ENCODE data around the gene SIX1.
A peak's percentile ranks its signal among the peaks of the same experiment; 100 is the strongest.

SIX1 gene

GRCh38 chr14:60649875-60650372 lies 647 bp upstream of the SIX1 start:
- H4K5ac ChIP-seq (ENCODE audit: low read length), result no peak overlapping the region
- no peaks in the 10 kb centered on the region for H3K79me1 ChIP-seq (ENCODE audit: low read length)
- peaks cover 67% of the 10 kb centered on the region for H3K27me3 ChIP-seq (ENCODE audit: insufficient read depth, low read length, poor library complexity)
- H2BK15ac ChIP-seq (replicated peaks; ENCODE audit: low read depth), result no peak overlapping the region
- WGBS (ENCODE audit: extremely low coverage, insufficient coverage, low lambda C conversion rate), result no CpG with 5 or more reads among the region's 15 CpGs
- H2BK5ac ChIP-seq (ENCODE audit: low read length), result no peak overlapping the region
- H3K36me3 ChIP-seq (ENCODE audit: control insufficient read depth, insufficient read depth, low read length), result no peaks in the 10 kb centered on the region
- no peak overlapping the region for H3K23ac ChIP-seq (ENCODE audit: low read length)
- no peak overlapping the region for H2BK120ac ChIP-seq (ENCODE audit: low read depth, low read length)
- DNase-seq, result peak; percentile 57
- peak overlapping the region; percentile 59 for H3K4me2 ChIP-seq (ENCODE audit: low read length)
- H3K4me1 ChIP-seq (ENCODE audit: control insufficient read depth, low read depth, low read length), result peaks cover 13% of the 10 kb centered on the region
- H3K4me3 ChIP-seq (ENCODE audit: low read length), result peak overlapping the region; percentile 0
- H3K4ac ChIP-seq (ENCODE audit: low read depth, low read length), result no peak overlapping the region
- H4K8ac ChIP-seq (ENCODE audit: low read depth, low read length), result no peak overlapping the region
- no peak overlapping the region for H3K56ac ChIP-seq (ENCODE audit: low read length)
- H3K9ac ChIP-seq (ENCODE audit: low read length), result no peak overlapping the region
- no peak overlapping the region for H3K27ac ChIP-seq (ENCODE audit: low read depth, low read length)
- no peak overlapping the region for H2AK5ac ChIP-seq (ENCODE audit: low read length)
- H3K79me2 ChIP-seq (ENCODE audit: control insufficient read depth, insufficient read depth, low read length), result no peaks in the 10 kb centered on the region
- H3K18ac ChIP-seq (ENCODE audit: low read length), result no peak overlapping the region

GRCh38 chr14:60648249-60648933 lies 886 bp downstream of the SIX1 start:
- Histone ChIP-seq H3K56ac (ENCODE audit: low read length) (peak overlapping the region; percentile 54), H3K4ac (ENCODE audit: low read depth, low read length) (no peak overlapping the region), H3K4me1 (ENCODE audit: control insufficient read depth, low read depth, low read length) (peaks cover 13% of the 10 kb centered on the region), H3K23ac (ENCODE audit: low read length) (peak overlapping the region; percentile 6), H3K4me3 (ENCODE audit: low read length) (no peak overlapping the region), H2AK5ac (ENCODE audit: low read length) (no peak overlapping the region), H3K9ac (ENCODE audit: low read length) (no peak overlapping the region), H3K79me1 (ENCODE audit: low read length) (no peaks in the 10 kb centered on the region), H3K79me2 (ENCODE audit: control insufficient read depth, insufficient read depth, low read length) (no peaks in the 10 kb centered on the region), H3K27me3 (ENCODE audit: insufficient read depth, low read length, poor library complexity) (peaks cover 59% of the 10 kb centered on the region), H2BK120ac (ENCODE audit: low read depth, low read length) (no peak overlapping the region), H2BK5ac (ENCODE audit: low read length) (no peak overlapping the region), H2BK15ac (replicated peaks; ENCODE audit: low read depth) (no peak overlapping the region), H4K8ac (ENCODE audit: low read depth, low read length) (no peak overlapping the region), H3K18ac (ENCODE audit: low read length) (no peak overlapping the region), H3K4me2 (ENCODE audit: low read length) (peak overlapping the region; percentile 60), H3K36me3 (ENCODE audit: control insufficient read depth, insufficient read depth, low read length) (no peaks in the 10 kb centered on the region), H3K27ac (ENCODE audit: low read depth, low read length) (no peak overlapping the region), H4K5ac (ENCODE audit: low read length) (no peak overlapping the region)
- peak; percentile 27 for DNase-seq
- no CpG with 5 or more reads among the region's 61 CpGs for WGBS (ENCODE audit: extremely low coverage, insufficient coverage, low lambda C conversion rate)

- H2BK5ac ChIP-seq (ENCODE audit: low read length), result no peak overlapping the region
- no peaks in the 10 kb centered on the region for H3K79me1 ChIP-seq (ENCODE audit: low read length)
- no peaks in the 10 kb centered on the region for H3K79me2 ChIP-seq (ENCODE audit: control insufficient read depth, insufficient read depth, low read length)
- H4K5ac ChIP-seq (ENCODE audit: low read length), result no peak overlapping the region
- DNase-seq, result no peak
- H3K4ac ChIP-seq (ENCODE audit: low read depth, low read length), result no peak overlapping the region
- H3K23ac ChIP-seq (ENCODE audit: low read length), result no peak overlapping the region
- WGBS (ENCODE audit: extremely low coverage, insufficient coverage, low lambda C conversion rate), result no CpG with 5 or more reads among the region's 21 CpGs
- H3K18ac ChIP-seq (ENCODE audit: low read length), result no peak overlapping the region
- no peak overlapping the region for H2BK15ac ChIP-seq (replicated peaks; ENCODE audit: low read depth)
- H2AK5ac ChIP-seq (ENCODE audit: low read length), result no peak overlapping the region
- no peak overlapping the region for H2BK120ac ChIP-seq (ENCODE audit: low read depth, low read length)
- H3K4me2 ChIP-seq (ENCODE audit: low read length), result peak overlapping the region; percentile 39
- peaks cover 59% of the 10 kb centered on the region for H3K27me3 ChIP-seq (ENCODE audit: insufficient read depth, low read length, poor library complexity)
- no peak overlapping the region for H3K4me3 ChIP-seq (ENCODE audit: low read length)
- H3K56ac ChIP-seq (ENCODE audit: low read length), result peak overlapping the region; percentile 30
- peaks cover 13% of the 10 kb centered on the region for H3K4me1 ChIP-seq (ENCODE audit: control insufficient read depth, low read depth, low read length)
- no peak overlapping the region for H3K27ac ChIP-seq (ENCODE audit: low read depth, low read length)
- H3K36me3 ChIP-seq (ENCODE audit: control insufficient read depth, insufficient read depth, low read length), result no peaks in the 10 kb centered on the region
- H3K9ac ChIP-seq (ENCODE audit: low read length), result peak overlapping the region; percentile 20
- no peak overlapping the region for H4K8ac ChIP-seq (ENCODE audit: low read depth, low read length)
Measured at GRCh38 chr14:60647837-60648248, 1.4 kb downstream of the SIX1 start.

- no peaks in the 10 kb centered on the region for H3K36me3 ChIP-seq (ENCODE audit: control insufficient read depth, insufficient read depth, low read length)
- H2BK15ac ChIP-seq (replicated peaks; ENCODE audit: low read depth), result no peak overlapping the region
- H3K27me3 ChIP-seq (ENCODE audit: insufficient read depth, low read length, poor library complexity), result peaks cover 58% of the 10 kb centered on the region
- H3K9ac ChIP-seq (ENCODE audit: low read length), result peak overlapping the region; percentile 20
- H4K5ac ChIP-seq (ENCODE audit: low read length), result no peak overlapping the region
- no peak overlapping the region for H3K4ac ChIP-seq (ENCODE audit: low read depth, low read length)
- no peak overlapping the region for H3K27ac ChIP-seq (ENCODE audit: low read depth, low read length)
- H3K23ac ChIP-seq (ENCODE audit: low read length), result peak overlapping the region; percentile 91
- H3K18ac ChIP-seq (ENCODE audit: low read length), result peak overlapping the region; percentile 7
- no peak overlapping the region for H2BK5ac ChIP-seq (ENCODE audit: low read length)
- no peaks in the 10 kb centered on the region for H3K79me2 ChIP-seq (ENCODE audit: control insufficient read depth, insufficient read depth, low read length)
- no peak overlapping the region for H4K8ac ChIP-seq (ENCODE audit: low read depth, low read length)
- no peak overlapping the region for H2BK120ac ChIP-seq (ENCODE audit: low read depth, low read length)
- H2AK5ac ChIP-seq (ENCODE audit: low read length), result no peak overlapping the region
- H3K4me3 ChIP-seq (ENCODE audit: low read length), result peak overlapping the region; percentile 15
- no peaks in the 10 kb centered on the region for H3K79me1 ChIP-seq (ENCODE audit: low read length)
- WGBS (ENCODE audit: extremely low coverage, insufficient coverage, low lambda C conversion rate), result no CpG with 5 or more reads among the region's 43 CpGs
- H3K56ac ChIP-seq (ENCODE audit: low read length), result peak overlapping the region; percentile 50
- peak overlapping the region; percentile 39 for H3K4me2 ChIP-seq (ENCODE audit: low read length)
- H3K4me1 ChIP-seq (ENCODE audit: control insufficient read depth, low read depth, low read length), result peaks cover 13% of the 10 kb centered on the region
- peak; percentile 77 for DNase-seq
Measured at GRCh38 chr14:60647081-60647836, 2.0 kb downstream of the SIX1 start.

- H3K27me3 ChIP-seq (ENCODE audit: insufficient read depth, low read length, poor library complexity), result peaks cover 57% of the 10 kb centered on the region
Measured at GRCh38 chr14:60646226-60646818, 3.0 kb downstream of the SIX1 start.

More at GRCh38 chr14:60646226-60646818, 3.0 kb downstream of the SIX1 start:
- Histone ChIP-seq H3K4ac (ENCODE audit: low read depth, low read length) (no peak overlapping the region), H3K4me1 (ENCODE audit: control insufficient read depth, low read depth, low read length) (peaks cover 13% of the 10 kb centered on the region), H4K5ac (ENCODE audit: low read length) (no peak overlapping the region), H4K8ac (ENCODE audit: low read depth, low read length) (no peak overlapping the region), H3K36me3 (ENCODE audit: control insufficient read depth, insufficient read depth, low read length) (no peaks in the 10 kb centered on the region), H3K4me3 (ENCODE audit: low read length) (no peak overlapping the region), H3K27ac (ENCODE audit: low read depth, low read length) (no peak overlapping the region), H3K79me2 (ENCODE audit: control insufficient read depth, insufficient read depth, low read length) (no peaks in the 10 kb centered on the region), H2BK120ac (ENCODE audit: low read depth, low read length) (no peak overlapping the region), H3K23ac (ENCODE audit: low read length) (no peak overlapping the region), H3K4me2 (ENCODE audit: low read length) (no peak overlapping the region), H2BK15ac (replicated peaks; ENCODE audit: low read depth) (no peak overlapping the region), H2BK5ac (ENCODE audit: low read length) (no peak overlapping the region), H3K9ac (ENCODE audit: low read length) (no peak overlapping the region), H3K79me1 (ENCODE audit: low read length) (no peaks in the 10 kb centered on the region), H2AK5ac (ENCODE audit: low read length) (no peak overlapping the region), H3K56ac (ENCODE audit: low read length) (peak overlapping the region; percentile 26), H3K18ac (ENCODE audit: low read length) (no peak overlapping the region)
- DNase-seq, result peak; percentile 73
- WGBS (ENCODE audit: extremely low coverage, insufficient coverage, low lambda C conversion rate), result no CpG with 5 or more reads among the region's 11 CpGs
